ENCODE results near the gene DERL2. TPM values are rescaled to one million over a fixed set of nuclear protein-coding genes. Genes with fewer than 3 reads are reported as not detected.

DERL2 gene
- total and polyA plus RNA-seq, 3 donors from 2014 or later = 70.8 to 159 (median 97.0) TPM

DNA sequence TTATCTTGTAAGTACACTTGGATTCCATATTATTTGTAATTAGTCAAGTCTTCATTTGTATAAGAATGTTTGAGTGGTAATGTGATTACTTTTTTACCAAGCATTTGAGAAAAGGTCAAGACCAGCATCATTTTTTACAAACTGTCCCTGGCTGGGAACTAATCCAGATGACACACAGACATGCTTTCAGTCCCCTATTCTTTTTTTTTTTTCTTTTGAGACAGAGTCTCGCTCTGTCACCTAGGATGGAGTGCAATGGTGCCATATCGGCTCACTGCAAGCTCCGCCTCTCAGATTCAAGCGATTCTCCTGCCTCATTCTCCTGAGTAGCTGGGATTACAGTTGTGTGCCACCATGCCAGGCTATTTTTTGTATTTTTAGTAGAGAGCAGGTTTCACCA lies 4.5 kb downstream of the DERL2 start:
- H3K4me1 ChIP-seq = no peaks in the 10 kb centered on the region
- no peak for TF ChIP-seq POLR2A (IDR thresholded peaks at IDR 0.05)
- TF ChIP-seq, protein P1, sequence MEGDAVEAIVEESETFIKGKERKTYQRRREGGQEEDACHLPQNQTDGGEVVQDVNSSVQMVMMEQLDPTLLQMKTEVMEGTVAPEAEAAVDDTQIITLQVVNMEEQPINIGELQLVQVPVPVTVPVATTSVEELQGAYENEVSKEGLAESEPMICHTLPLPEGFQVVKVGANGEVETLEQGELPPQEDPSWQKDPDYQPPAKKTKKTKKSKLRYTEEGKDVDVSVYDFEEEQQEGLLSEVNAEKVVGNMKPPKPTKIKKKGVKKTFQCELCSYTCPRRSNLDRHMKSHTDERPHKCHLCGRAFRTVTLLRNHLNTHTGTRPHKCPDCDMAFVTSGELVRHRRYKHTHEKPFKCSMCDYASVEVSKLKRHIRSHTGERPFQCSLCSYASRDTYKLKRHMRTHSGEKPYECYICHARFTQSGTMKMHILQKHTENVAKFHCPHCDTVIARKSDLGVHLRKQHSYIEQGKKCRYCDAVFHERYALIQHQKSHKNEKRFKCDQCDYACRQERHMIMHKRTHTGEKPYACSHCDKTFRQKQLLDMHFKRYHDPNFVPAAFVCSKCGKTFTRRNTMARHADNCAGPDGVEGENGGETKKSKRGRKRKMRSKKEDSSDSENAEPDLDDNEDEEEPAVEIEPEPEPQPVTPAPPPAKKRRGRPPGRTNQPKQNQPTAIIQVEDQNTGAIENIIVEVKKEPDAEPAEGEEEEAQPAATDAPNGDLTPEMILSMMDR (IDR thresholded peaks at IDR 0.05) = no peak
- H3K9me3 ChIP-seq = no peaks in the 10 kb centered on the region
- no peaks in the 10 kb centered on the region for H3K36me3 ChIP-seq (ENCODE audit: low read depth, missing control alignments)
- H3K27me3 ChIP-seq = no peaks in the 10 kb centered on the region
- WGBS, 2 donors = 90 to 98% methylated on average over 4 of the region's 4 CpGs
- no peak for DNase-seq
- intact Hi-C loops (cut with DNase I; ENCODE audit: low total_unique reads) = no loop called here
- no peak overlapping the region for H3K4me3 ChIP-seq
- H3K27ac ChIP-seq = no peak overlapping the region

DNA sequence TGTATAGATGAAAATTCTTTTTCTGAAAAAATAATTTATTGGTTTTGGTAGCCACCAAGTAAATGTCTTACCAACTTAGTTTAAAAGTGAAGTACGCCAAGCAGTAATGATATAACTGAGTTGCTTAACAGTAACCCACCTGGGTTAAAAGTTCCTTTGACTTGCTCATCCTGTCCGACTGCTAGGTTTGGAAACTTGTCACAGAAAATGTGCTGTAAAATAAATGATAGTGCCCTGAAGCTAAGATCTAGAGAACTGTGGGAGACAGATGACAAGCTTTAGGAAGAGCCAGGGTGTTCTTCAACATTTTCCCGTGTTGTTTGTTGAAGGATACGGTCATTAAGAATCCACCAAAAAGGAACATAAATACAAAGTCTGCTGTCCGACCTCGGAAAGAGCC lies 5.0 kb downstream of the DERL2 start:
- no peak for TF ChIP-seq POLR2A (IDR thresholded peaks at IDR 0.05)
- TF ChIP-seq, protein P1 (IDR thresholded peaks at IDR 0.05) = no peak
- no peaks in the 10 kb centered on the region for H3K27me3 ChIP-seq
- no peaks in the 10 kb centered on the region for H3K36me3 ChIP-seq (ENCODE audit: low read depth, missing control alignments)
- no peak overlapping the region for H3K4me3 ChIP-seq
- no peaks in the 10 kb centered on the region for H3K9me3 ChIP-seq
- intact Hi-C loops (cut with DNase I; ENCODE audit: low total_unique reads) = no loop called here
- no peak overlapping the region for H3K27ac ChIP-seq
- 84 to 89% methylated on average over 6 of the region's 6 CpGs for WGBS, 2 donors
- no peaks in the 10 kb centered on the region for H3K4me1 ChIP-seq
- no peak for DNase-seq

DNA sequence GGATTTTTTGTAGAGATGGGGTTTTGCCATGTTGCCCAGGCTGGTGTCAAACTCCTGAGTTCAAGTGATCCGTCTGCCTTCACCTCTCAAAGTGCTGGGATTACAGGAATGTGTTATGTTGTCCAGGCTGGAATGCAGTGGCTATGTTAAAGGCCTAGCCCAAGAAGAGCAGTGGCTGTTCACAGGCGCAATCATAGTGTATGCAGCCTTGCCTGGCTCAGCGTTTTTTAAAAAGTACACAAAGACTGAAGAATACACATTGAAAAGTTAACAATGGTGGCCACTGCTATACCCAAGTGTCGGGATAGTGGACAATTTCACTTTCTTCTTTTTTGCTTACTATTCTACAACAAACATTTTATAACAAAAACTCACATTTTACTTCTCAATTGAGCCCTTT lies 7.0 kb downstream of the DERL2 start:
- Histone ChIP-seq H3K9me3 (no peaks in the 10 kb centered on the region), H3K4me3 (no peak overlapping the region), H3K36me3 (ENCODE audit: low read depth, missing control alignments) (no peaks in the 10 kb centered on the region), H3K27me3 (no peaks in the 10 kb centered on the region), H3K4me1 (no peaks in the 10 kb centered on the region), H3K27ac (no peak overlapping the region)
- intact Hi-C loops (cut with DNase I; ENCODE audit: low total_unique reads) = no loop called here
- TF ChIP-seq, protein P1 (IDR thresholded peaks at IDR 0.05) = no peak
- no peak for TF ChIP-seq POLR2A (IDR thresholded peaks at IDR 0.05)
- DNase-seq = no peak
- WGBS, 2 donors = 92 to 96% methylated on average over 4 of the region's 4 CpGs

DNA sequence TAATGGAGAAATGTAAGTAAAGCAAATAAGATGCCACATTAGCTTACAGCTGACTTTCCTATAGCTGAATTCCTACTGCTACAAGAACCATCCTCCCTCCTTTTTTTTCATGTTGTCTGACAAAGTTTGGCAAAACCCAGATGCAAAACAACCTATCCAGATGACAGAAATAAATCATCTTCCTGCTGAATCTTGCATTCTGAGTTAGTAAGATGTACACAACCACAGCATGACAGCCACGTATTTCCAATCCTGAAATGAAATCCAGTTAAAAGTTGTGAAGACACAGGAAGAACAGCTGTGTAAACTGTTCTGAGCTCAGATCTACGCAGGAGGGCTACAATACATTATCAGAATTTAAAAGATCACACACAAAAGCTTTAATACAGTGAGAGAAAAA lies 12.1 kb downstream of the DERL2 start:
- Histone ChIP-seq H3K36me3 (ENCODE audit: low read depth, missing control alignments) (no peaks in the 10 kb centered on the region), H3K4me3 (no peak overlapping the region), H3K9me3 (no peaks in the 10 kb centered on the region), H3K4me1 (no peaks in the 10 kb centered on the region), H3K27me3 (no peaks in the 10 kb centered on the region), H3K27ac (no peak overlapping the region)
- 83 to 93% methylated on average over 2 of the region's 2 CpGs for WGBS, 2 donors
- intact Hi-C loops (cut with DNase I; ENCODE audit: low total_unique reads) = no loop called here
- TF ChIP-seq POLR2A (IDR thresholded peaks at IDR 0.05) = no peak
- TF ChIP-seq, protein P1 (IDR thresholded peaks at IDR 0.05) = no peak
- DNase-seq = no peak

DNA sequence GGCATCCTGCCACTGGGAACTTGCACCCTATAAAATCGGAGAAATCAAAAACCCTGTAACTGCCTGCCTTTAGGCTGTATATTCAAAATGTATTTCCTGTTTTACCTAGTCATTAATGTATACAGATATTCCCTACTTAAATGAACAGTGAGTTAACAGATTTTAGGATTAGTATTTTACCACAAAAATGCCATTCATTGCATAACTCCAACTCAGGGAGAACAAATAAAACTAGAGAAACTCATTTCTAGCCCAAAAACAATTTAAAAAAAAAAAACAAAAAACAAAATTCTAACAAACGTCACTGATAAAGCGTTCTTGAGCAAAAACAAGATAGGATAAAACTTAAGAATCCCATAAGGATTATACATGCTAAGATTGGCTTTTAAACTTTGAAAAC lies 13.5 kb downstream of the DERL2 start:
- Histone ChIP-seq H3K27ac (no peak overlapping the region), H3K36me3 (ENCODE audit: low read depth, missing control alignments) (no peaks in the 10 kb centered on the region), H3K27me3 (no peaks in the 10 kb centered on the region), H3K4me1 (peaks cover 3% of the 10 kb centered on the region), H3K9me3 (no peaks in the 10 kb centered on the region), H3K4me3 (no peak overlapping the region)
- DNase-seq = no peak
- intact Hi-C loops (cut with DNase I; ENCODE audit: low total_unique reads) = no loop called here
- TF ChIP-seq, protein P1 (IDR thresholded peaks at IDR 0.05) = no peak
- TF ChIP-seq POLR2A (IDR thresholded peaks at IDR 0.05) = no peak
- 81 to 84% methylated on average over 3 of the region's 3 CpGs for WGBS, 2 donors
